Vagina (tissue), 2 donors: ENCODE results near the gene PTPRD. TPM values are rescaled to one million over a fixed set of nuclear protein-coding genes. Genes with fewer than 3 reads are reported as not detected.

Experiments used
- DNase-seq, 2 donors: peaks; one replicate each; pipeline ENCODE4 v3.0.0-alpha.2; 2017; ENCODE audit errors: extremely low spot score in 2 of 2
- H3K27ac ChIP-seq: fragments of 200-600 bp; sonication (generic); one replicate; pipeline ENCODE4 v1.5.1; 2019
- H3K27me3 ChIP-seq: fragments of 200-600 bp; sonication (generic); one replicate; pipeline ENCODE4 v1.5.1; 2019
- H3K36me3 ChIP-seq, 2 donors: fragments of 200-600 bp; sonication (generic); one replicate each; pipeline ENCODE4 v1.5.1; 2017 to 2019
- H3K4me1 ChIP-seq: fragments of 200-600 bp; sonication (generic); one replicate; pipeline ENCODE4 v1.5.1; 2019
- H3K4me3 ChIP-seq, 2 donors: fragments of 200-600 bp; sonication (generic); 1 replicate in 1 of 2; 2 replicates in 1 of 2; pipeline ENCODE4 v1.5.1; 2016 to 2019
- H3K9me3 ChIP-seq: fragments of 200-600 bp; sonication (generic); one replicate; pipeline ENCODE4 v1.5.1; 2019
- CTCF ChIP-seq, 3 experiments: fragments of 450-650 bp in 2 of 3; fragments of 200-600 bp in 1 of 3; sonication (generic) in 1 of 3; IDR thresholded peaks; one replicate each; pipeline ENCODE4 v1.5.1; 2017 to 2019; ENCODE audit warnings: antibody characterized with exemption in 3 of 3, mild to moderate bottlenecking in 2 of 3, moderate library complexity in 2 of 3
- POLR2A ChIP-seq, 2 donors: fragments of 450-650 bp; IDR thresholded peaks; one replicate each; pipeline ENCODE4 v1.6.1; 2017; ENCODE audit warnings: antibody characterized with exemption in 2 of 2, mild to moderate bottlenecking in 2 of 2, moderate library complexity in 2 of 2
- POLR2AphosphoS5 ChIP-seq, 2 donors: sonication (generic); formaldehyde crosslinking; IDR thresholded peaks; one replicate each; pipeline ENCODE4 v1.9.0; 2017; ENCODE audit warnings: antibody characterized with exemption in 2 of 2, mild to moderate bottlenecking in 2 of 2, low read depth in 1 of 2; ENCODE audit not compliant: insufficient read depth in 1 of 2
- intact Hi-C: fragments of 100-400 bp; cut with DNase I; formaldehyde crosslinking; loops from one replicate; pipeline ENCODE4 v1.15.1; 2023
- total RNA-seq: library from RNA; depleted of rRNA; stranded (reverse); fragments of >200 nt; gene quantifications from one replicate; pipeline ENCODE4 v1.2.3, GENCODE V29; 2016

The PTPRD gene
- total RNA-seq, 1 donor from 2014 or later, result 10.3 TPM

GRCh38 chr9:9412241-9412640, 1200.6 kb downstream of the PTPRD start:
- DNase-seq, result no peak
- H3K4me1 ChIP-seq, result no peaks in the 10 kb centered on the region
- no peaks in the 10 kb centered on the region for H3K36me3 ChIP-seq
- H3K4me3 ChIP-seq, result no peak overlapping the region
- no peaks in the 10 kb centered on the region for H3K9me3 ChIP-seq
- H3K27me3 ChIP-seq, result no peaks in the 10 kb centered on the region
- intact Hi-C loops, result no loop called here
- TF ChIP-seq POLR2A (IDR thresholded peaks at IDR 0.05) (no peak), CTCF (IDR thresholded peaks at IDR 0.05) (no peak), POLR2AphosphoS5 (IDR thresholded peaks at IDR 0.05; ENCODE audit: insufficient read depth in 1 of 2, low read depth in 1 of 2) (no peak)
- H3K27ac ChIP-seq, result no peak overlapping the region

GRCh38 chr9:9410736-9411135, 1202.1 kb downstream of the PTPRD start:
- Histone ChIP-seq H3K27me3 (no peaks in the 10 kb centered on the region), H3K36me3 (no peaks in the 10 kb centered on the region), H3K27ac (no peak overlapping the region), H3K9me3 (no peaks in the 10 kb centered on the region), H3K4me1 (no peaks in the 10 kb centered on the region), H3K4me3 (no peak overlapping the region)
- no peak for DNase-seq
- intact Hi-C loops, result no loop called here
- TF ChIP-seq CTCF (IDR thresholded peaks at IDR 0.05) (no peak), POLR2A (IDR thresholded peaks at IDR 0.05) (no peak), POLR2AphosphoS5 (IDR thresholded peaks at IDR 0.05; ENCODE audit: insufficient read depth in 1 of 2, low read depth in 1 of 2) (no peak)

DNA sequence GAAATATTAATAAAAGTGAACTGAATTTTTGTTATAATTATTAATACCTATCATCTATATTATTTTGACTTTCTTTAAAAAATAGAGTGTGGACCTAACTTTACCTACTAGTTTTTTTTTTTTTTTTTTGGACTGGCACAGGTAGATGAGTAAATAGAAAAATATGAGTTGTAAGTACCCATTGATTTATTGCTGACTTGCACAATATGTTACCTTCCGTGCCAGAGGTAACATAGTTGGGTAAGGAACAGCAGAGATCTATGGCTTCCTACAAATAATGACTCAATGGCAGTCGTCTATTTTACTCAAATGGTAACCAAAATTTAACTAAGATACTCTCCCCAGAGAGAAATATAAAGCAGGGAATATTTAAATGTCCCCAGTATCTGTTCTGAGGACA, 1212.8 kb downstream of the PTPRD start:
- TF ChIP-seq POLR2A (IDR thresholded peaks at IDR 0.05) (no peak), POLR2AphosphoS5 (IDR thresholded peaks at IDR 0.05; ENCODE audit: insufficient read depth in 1 of 2, low read depth in 1 of 2) (no peak), CTCF (IDR thresholded peaks at IDR 0.05) (no peak)
- Histone ChIP-seq H3K36me3 (no peaks in the 10 kb centered on the region), H3K4me1 (no peaks in the 10 kb centered on the region), H3K4me3 (no peak overlapping the region), H3K9me3 (no peaks in the 10 kb centered on the region), H3K27ac (no peak overlapping the region), H3K27me3 (no peaks in the 10 kb centered on the region)
- no peak for DNase-seq
- intact Hi-C loops, result no loop called here

DNA sequence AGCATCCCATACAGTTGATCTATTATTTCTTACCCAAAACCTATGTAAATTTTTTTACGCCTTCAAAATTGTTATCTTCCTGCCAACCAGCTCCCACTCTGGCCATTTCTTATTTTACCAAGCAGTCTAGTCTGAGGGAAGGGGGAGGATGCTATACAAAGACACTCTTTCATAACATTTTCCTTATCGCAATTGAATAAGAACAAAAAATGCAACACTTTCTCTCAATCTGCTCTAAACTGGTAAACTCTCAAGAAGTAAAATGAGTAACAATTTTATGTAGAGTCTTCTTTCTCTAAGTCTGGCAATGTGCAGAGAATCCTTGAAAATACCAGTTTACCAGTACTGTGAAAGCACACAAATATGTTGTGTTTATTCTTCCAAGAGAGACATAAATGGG, 1216.3 kb downstream of the PTPRD start:
- Histone ChIP-seq H3K4me1 (no peaks in the 10 kb centered on the region), H3K27ac (no peak overlapping the region), H3K27me3 (no peaks in the 10 kb centered on the region), H3K36me3 (no peaks in the 10 kb centered on the region), H3K4me3 (no peak overlapping the region), H3K9me3 (no peaks in the 10 kb centered on the region)
- TF ChIP-seq POLR2AphosphoS5 (IDR thresholded peaks at IDR 0.05; ENCODE audit: insufficient read depth in 1 of 2, low read depth in 1 of 2), result no peak
- TF ChIP-seq POLR2A (IDR thresholded peaks at IDR 0.05), result no peak
- no peak for TF ChIP-seq CTCF (IDR thresholded peaks at IDR 0.05)
- intact Hi-C loops, result no loop called here
- no peak for DNase-seq

- Histone ChIP-seq H3K4me1 (no peaks in the 10 kb centered on the region), H3K36me3 (no peaks in the 10 kb centered on the region), H3K9me3 (no peaks in the 10 kb centered on the region), H3K4me3 (no peak overlapping the region), H3K27me3 (no peaks in the 10 kb centered on the region), H3K27ac (no peak overlapping the region)
- no peak for DNase-seq
- intact Hi-C loops, result no loop called here
- TF ChIP-seq CTCF (IDR thresholded peaks at IDR 0.05) (no peak), POLR2A (IDR thresholded peaks at IDR 0.05) (no peak), POLR2AphosphoS5 (IDR thresholded peaks at IDR 0.05; ENCODE audit: insufficient read depth in 1 of 2, low read depth in 1 of 2) (no peak)
These were observed 1217.3 kb downstream of the PTPRD start for GRCh38 chr9:9395539-9395938.
